LHCN-M2 (cell line): ENCODE data around the gene SMG1. TPM values are rescaled to one million over a fixed set of nuclear protein-coding genes. Genes with fewer than 3 reads are reported as not detected.
"Not testable (repeated sequence)": the region's sequence is repeated elsewhere in the genome, so short reads cannot be mapped to it uniquely, and the experiment has no call there.

Source experiments
- DNase-seq: peaks from one replicate; pipeline ENCODE4 v3.0.0-alpha.2; 2012; ENCODE audit warnings: low read depth
- total RNA-seq: library from RNA; depleted of rRNA; stranded (reverse); fragments of >200 nt; gene quantifications from 2 replicates; pipeline ENCODE4 v1.2.3, GENCODE V29; 2014

The SMG1 gene
- total RNA-seq, 1 experiment from 2014 or later = 31.6 TPM

DNA sequence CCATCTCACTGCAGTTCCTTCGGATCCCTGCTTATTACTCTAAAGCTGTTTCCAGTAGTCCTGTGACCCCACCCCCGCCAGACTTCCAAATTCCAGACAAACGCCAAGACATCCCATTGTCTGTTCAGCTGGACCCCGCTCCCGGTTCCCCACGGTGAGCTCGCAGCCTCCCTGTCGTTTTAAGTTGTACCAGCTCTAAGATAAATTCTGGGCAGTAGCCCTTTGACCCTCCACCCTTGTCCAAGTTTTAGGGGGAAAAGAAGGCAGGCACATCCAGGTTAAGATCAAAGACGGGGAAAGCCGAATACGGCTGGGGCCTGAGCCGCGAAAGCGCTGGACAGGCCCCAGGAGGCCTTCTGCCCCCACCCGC lies 125.4 kb downstream of the SMG1 start:
- peak; percentile 25 for DNase-seq

DNA sequence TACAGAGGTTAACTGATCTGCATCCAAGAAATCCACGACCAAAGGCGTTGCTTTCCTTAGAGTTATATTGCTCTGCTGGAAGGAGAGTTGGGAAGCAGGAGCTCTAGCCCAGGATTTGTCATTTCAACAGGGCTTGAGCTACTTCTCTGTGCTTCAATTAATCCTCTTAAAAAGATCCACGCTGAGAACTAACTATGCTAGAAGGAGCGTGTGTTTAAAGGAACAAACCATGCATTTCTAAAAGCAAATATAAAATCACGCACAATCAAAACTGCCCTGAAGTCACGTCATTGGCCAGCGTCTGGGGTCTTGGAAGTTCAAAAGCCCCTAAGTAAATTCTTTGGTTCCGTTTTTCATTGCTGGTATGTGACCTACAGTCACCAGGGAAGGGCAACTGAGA lies 125.9 kb downstream of the SMG1 start:
- DNase-seq = no peak

GRCh38 chr16:18799500-18799899 lies 126.7 kb downstream of the SMG1 start:
- DNase-seq = no peak

DNA sequence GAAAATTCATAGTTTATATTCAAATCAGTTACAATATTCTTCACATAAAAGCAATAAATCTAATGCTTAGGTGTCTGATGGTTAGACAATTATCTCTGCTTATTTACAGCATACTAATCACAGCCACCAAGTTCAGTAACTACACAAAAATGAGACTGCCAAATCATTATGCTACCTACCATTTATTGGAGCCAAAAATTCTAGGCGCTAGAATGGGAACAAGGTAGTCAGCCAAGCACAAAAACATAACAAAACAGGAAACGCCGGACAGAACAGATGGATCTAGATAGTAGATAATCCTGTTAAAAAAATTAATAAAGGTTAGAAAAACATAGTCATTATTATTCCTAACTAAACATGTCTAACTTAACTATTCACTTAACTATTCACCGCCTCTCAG lies 128.5 kb downstream of the SMG1 start:
- no peak for DNase-seq

DNA sequence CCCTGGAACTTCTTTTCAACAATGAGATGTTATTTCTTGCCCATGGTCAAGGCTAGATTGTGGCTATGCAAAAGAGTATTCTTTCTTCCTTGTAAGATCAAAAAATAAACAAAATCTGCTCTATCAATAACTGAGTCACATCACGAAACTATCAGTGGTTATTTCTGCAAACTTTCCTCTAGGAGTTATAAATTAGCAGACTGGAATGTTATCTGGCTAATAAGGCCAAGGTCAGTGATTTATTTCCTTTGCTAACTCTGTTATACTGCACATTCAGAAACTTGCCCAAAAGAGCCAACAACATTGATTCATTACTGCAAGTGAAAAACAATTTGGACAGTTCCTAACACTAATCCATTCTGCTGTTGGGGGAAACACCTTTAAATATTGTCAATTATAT lies 129.8 kb downstream of the SMG1 start:
- DNase-seq = no peak

DNA sequence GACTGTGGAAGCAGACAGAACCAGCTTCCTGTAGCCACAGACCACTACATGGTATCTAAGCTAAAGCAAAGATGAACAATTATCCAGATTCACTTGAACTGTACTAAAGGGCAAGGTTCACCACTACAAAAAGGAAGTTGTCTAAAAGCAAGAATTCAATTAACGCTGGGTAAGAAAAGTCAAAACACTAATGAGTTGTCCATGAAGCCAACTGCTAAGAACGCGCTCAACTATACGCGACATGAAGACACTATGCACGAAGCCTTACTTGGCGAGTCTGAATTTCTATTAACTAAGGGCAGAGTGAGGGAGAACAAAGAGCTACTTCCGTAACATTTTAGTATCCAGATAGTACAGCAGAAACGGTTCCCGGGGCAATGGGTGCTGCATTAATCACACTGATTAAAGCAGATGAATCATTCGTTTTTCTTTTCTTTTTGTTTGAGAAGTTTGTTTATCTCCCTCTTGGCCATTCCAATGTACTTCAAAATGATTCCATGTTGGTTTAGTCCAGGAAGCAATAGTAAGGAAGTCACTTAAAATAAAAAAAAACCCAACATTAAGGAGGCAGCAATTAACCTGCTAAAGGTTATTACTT lies 133.3 kb downstream of the SMG1 start:
- DNase-seq = no peak

GRCh38 chr16:18789850-18790706 lies 136.1 kb downstream of the SMG1 start, which contains the start of gene RPS15A:
Gene RPS15A, minus strand, starts transcription at chr16:18790334. Its CDS starts 1,221 bp downstream, at chr16:18789113.
- peak; percentile 96 for DNase-seq

- no peak for DNase-seq
These were observed 136.7 kb downstream of the SMG1 start for GRCh38 chr16:18789515-18789849.

GRCh38 chr16:18788828-18789514 lies 137.2 kb downstream of the SMG1 start:
- peak; percentile 51 for DNase-seq

- no peak for DNase-seq
These were observed 141.1 kb downstream of the SMG1 start for GRCh38 chr16:18784917-18785623.

- DNase-seq = no peak
These were observed 142.5 kb downstream of the SMG1 start for GRCh38 chr16:18783430-18784341.

- no peak for DNase-seq
These were observed 143.3 kb downstream of the SMG1 start for GRCh38 chr16:18782697-18783429.

DNA sequence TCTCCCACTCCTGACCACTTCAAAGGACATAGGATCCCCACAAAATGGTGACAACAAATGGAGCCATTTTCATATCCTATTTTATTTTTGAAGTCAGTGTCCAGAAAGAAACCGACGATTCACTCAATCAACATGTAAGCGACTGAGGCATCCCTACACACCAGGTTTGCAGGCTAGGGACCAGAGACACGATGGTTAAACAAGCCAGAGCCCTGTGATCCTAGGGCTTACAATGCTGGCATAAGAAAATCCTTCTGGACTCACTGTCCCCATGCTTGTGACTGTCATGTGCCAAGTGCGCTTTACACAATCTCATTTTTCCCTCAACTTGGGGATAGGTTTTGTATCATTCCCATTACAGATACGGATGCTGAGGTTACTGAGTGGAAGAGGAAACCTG lies 145.0 kb downstream of the SMG1 start:
- not testable (repeated sequence) for DNase-seq

- DNase-seq = not testable (repeated sequence)
These were observed 145.7 kb downstream of the SMG1 start for GRCh38 chr16:18780460-18781026.

DNA sequence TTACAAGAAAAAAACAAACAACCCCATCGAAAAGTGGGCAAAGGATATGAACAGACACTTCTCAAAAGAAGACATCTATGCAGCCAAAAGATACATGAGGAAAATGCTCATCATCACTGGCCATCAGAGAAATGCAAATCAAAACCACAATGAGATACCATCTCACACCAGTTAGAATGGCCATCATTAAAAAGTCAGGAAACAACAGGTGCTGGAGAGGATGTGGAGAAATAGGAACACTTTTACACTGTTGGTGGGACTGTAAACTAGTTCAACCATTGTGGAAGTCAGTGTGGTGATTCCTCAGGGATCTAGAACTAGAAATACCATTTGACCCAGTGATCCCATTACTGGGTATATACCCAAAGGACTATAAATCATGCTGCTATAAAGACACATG lies 148.5 kb downstream of the SMG1 start:
- not testable (repeated sequence) for DNase-seq

GRCh38 chr16:18776334-18776733 lies 149.9 kb downstream of the SMG1 start:
- not testable (repeated sequence) for DNase-seq

DNA sequence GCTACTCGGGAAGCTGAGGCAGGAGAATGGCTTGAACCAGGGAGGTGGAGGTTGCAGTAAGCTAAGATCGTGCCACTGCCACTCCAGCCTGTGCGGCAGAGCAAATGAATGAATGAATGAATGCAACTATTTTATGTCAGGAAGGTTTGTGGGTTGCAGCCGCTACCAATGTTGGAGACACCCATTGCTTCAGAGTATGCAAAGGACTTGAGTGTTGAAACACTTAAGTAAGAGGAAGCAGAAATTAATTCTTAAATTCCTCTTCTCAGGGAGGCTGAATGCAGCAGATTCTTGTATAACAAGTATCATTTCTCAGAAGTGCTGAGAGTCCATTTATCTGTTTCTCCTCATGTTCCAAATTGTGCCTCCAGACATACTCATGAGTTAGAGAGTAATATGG lies 151.6 kb downstream of the SMG1 start:
- not testable (repeated sequence) for DNase-seq

DNA sequence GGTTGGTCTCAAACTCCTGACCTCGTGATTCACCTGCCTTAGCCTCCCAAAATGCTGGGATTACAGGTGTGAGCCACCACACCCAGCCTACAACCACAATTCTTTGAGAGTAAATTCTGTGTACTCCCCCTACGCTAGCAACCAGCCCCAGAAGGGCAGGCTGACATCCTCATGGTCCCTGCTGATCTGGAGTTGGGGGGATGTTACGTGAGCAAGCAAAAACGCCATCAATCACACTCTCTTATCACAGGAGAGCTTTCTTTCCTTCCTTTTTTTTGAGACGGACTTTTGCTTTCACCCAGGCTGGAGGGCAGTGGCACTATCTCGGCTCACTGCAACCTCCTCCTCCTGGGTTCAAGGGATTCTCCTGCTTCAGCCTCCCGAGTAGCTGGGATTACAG lies 154.0 kb downstream of the SMG1 start:
- not testable (repeated sequence) for DNase-seq

GRCh38 chr16:18770336-18770962 lies 155.8 kb downstream of the SMG1 start:
- not testable (repeated sequence) for DNase-seq
